ENCODE data around the gene TMPRSS13. TPM values are rescaled to one million over a fixed set of nuclear protein-coding genes. Genes with fewer than 3 reads are reported as not detected.
A peak's percentile ranks its signal among the peaks of the same experiment; 100 is the strongest.

The TMPRSS13 gene
- total and polyA plus RNA-seq, 2 experiments from 2014 or later, result not detected

DNA sequence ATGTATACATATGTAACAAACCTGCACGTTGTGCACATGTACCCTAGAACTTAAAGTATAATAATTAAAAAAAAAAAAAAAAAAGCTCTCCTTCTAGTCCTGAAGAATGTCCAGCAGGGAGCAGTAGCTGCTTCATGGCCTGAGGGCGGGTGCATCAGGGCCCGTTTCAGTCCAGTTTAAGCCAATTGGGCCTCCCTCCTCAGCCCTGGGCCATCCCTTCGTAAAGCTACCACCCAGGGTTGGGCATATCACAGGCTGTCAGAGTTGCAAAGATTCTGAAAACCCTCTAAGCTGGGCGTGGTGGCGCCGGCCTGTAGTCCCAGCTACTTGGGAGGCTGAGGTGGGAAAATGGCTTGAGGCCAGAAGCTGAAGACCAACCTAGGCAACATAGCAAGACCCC is 5.4 kb downstream of the TMPRSS13 start:
- 59 to 64% methylated on average over 6 to 7 of the region's 7 CpGs for WGBS, 2 experiments (ENCODE audit: low coverage in 1 of 2, low lambda C conversion rate in 2 of 2, missing lambda C conversion rate in 2 of 2)
- H2AFZ ChIP-seq, result no peak overlapping the region
- H3K4me2 ChIP-seq (ENCODE audit: unreplicated experiment), result no peak overlapping the region
- H3K9ac ChIP-seq, result no peak overlapping the region
- H3K36me3 ChIP-seq (ENCODE audit: low read depth), result no peaks in the 10 kb centered on the region
- peak; percentile 8 for DNase-seq
- H3K9me3 ChIP-seq (ENCODE audit: low read depth), result no peaks in the 10 kb centered on the region
- TF ChIP-seq EZH2 (IDR thresholded peaks at IDR 0.05; ENCODE audit: insufficient read depth, poor library complexity, severe bottlenecking) (no peak), EZH2phosphoT487 (IDR thresholded peaks at IDR 0.05; ENCODE audit: insufficient read depth, low read depth) (no peak)
- no peaks in the 10 kb centered on the region for H4K20me1 ChIP-seq (ENCODE audit: insufficient read depth)
- in situ Hi-C loops (cut with MboI), result no loop called here
- H3F3A ChIP-seq (ENCODE audit: insufficient read depth), result no peaks in the 10 kb centered on the region
- no peaks in the 10 kb centered on the region for H3K9me2 ChIP-seq (ENCODE audit: insufficient read depth)
- H3K27ac ChIP-seq, result no peak overlapping the region
- no peak overlapping the region for H3K4me3 ChIP-seq
- H3K27me3 ChIP-seq (replicated peaks; ENCODE audit: insufficient read depth), result peaks cover 7% of the 10 kb centered on the region; the same call in 1 of the 2 replicates
- no peaks in the 10 kb centered on the region for H3K79me2 ChIP-seq (ENCODE audit: insufficient read depth)
- no peaks in the 10 kb centered on the region for H3K4me1 ChIP-seq (ENCODE audit: insufficient read depth)

DNA sequence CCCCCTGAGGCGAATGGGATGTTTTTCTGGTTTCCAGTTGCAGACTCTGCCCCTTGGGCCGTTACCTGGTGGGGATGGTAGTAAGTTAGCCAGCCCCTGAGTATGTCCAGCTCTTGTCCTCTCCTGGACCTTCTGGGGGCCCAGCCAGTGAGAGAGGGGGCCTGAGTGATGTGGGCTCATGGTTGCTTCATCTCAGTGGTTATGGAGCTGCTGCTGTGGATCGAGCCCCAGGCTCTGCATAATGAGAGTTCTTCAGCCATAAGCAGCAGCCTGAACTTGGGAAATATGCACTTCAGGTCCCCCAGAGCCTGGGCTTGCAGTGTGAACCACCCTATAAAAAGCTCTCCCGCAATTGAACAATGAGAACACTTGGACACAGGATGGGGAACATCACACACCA is 5.9 kb downstream of the TMPRSS13 start:
- H3K9me3 ChIP-seq (ENCODE audit: low read depth), result no peaks in the 10 kb centered on the region
- 45 to 49% methylated on average over 4 of the region's 4 CpGs for WGBS, 2 experiments (ENCODE audit: low coverage in 1 of 2, low lambda C conversion rate in 2 of 2, missing lambda C conversion rate in 2 of 2)
- no peaks in the 10 kb centered on the region for H3K36me3 ChIP-seq (ENCODE audit: low read depth)
- H3K79me2 ChIP-seq (ENCODE audit: insufficient read depth), result no peaks in the 10 kb centered on the region
- no peak overlapping the region for H3K4me2 ChIP-seq (ENCODE audit: unreplicated experiment)
- no peak for TF ChIP-seq EZH2phosphoT487 (IDR thresholded peaks at IDR 0.05; ENCODE audit: insufficient read depth, low read depth)
- no peak for TF ChIP-seq EZH2 (IDR thresholded peaks at IDR 0.05; ENCODE audit: insufficient read depth, poor library complexity, severe bottlenecking)
- in situ Hi-C loops (cut with MboI), result no loop called here
- no peak overlapping the region for H3K9ac ChIP-seq
- no peak overlapping the region for H3K27ac ChIP-seq
- no peaks in the 10 kb centered on the region for H3K4me1 ChIP-seq (ENCODE audit: insufficient read depth)
- H3K9me2 ChIP-seq (ENCODE audit: insufficient read depth), result no peaks in the 10 kb centered on the region
- H4K20me1 ChIP-seq (ENCODE audit: insufficient read depth), result no peaks in the 10 kb centered on the region
- DNase-seq, result no peak
- H3K4me3 ChIP-seq, result no peak overlapping the region
- peaks cover 7% of the 10 kb centered on the region; the same call in 1 of the 2 replicates for H3K27me3 ChIP-seq (replicated peaks; ENCODE audit: insufficient read depth)
- H3F3A ChIP-seq (ENCODE audit: insufficient read depth), result no peaks in the 10 kb centered on the region
- no peak overlapping the region for H2AFZ ChIP-seq

DNA sequence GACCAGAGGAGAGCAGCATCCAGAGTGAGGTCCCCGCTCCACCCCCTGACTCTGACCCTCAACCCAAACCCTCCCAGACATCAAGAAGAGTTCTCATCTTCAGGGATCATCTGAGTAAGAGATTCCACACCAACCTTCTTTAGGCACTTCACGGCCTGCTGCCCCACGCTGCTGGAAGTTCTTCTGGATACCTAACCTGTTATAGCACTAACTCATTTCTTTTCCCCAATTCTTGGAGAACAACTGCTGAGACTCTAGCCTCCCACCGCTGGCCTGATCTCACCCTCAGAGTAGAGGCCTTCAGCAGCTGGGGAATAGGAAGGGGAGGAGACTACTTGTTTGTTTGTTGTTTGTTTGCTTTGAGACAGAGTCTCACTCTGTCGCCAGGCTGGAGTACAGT is 7.3 kb downstream of the TMPRSS13 start:
- no peaks in the 10 kb centered on the region for H3K9me2 ChIP-seq (ENCODE audit: insufficient read depth)
- in situ Hi-C loops (cut with MboI), result no loop called here
- H3K27me3 ChIP-seq (replicated peaks; ENCODE audit: insufficient read depth), result no peaks in the 10 kb centered on the region; the same call in 1 of the 2 replicates
- H3K4me2 ChIP-seq (ENCODE audit: unreplicated experiment), result no peak overlapping the region
- H3K36me3 ChIP-seq (ENCODE audit: low read depth), result no peaks in the 10 kb centered on the region
- H3K4me1 ChIP-seq (ENCODE audit: insufficient read depth), result no peaks in the 10 kb centered on the region
- H3K4me3 ChIP-seq, result no peak overlapping the region
- no peaks in the 10 kb centered on the region for H3K9me3 ChIP-seq (ENCODE audit: low read depth)
- H4K20me1 ChIP-seq (ENCODE audit: insufficient read depth), result no peaks in the 10 kb centered on the region
- WGBS, 2 experiments (ENCODE audit: low coverage in 1 of 2, low lambda C conversion rate in 2 of 2, missing lambda C conversion rate in 2 of 2), result 65 to 66% methylated on average over 5 of the region's 5 CpGs
- H3F3A ChIP-seq (ENCODE audit: insufficient read depth), result no peaks in the 10 kb centered on the region
- TF ChIP-seq EZH2 (IDR thresholded peaks at IDR 0.05; ENCODE audit: insufficient read depth, poor library complexity, severe bottlenecking) (no peak), EZH2phosphoT487 (IDR thresholded peaks at IDR 0.05; ENCODE audit: insufficient read depth, low read depth) (no peak)
- no peak overlapping the region for H3K27ac ChIP-seq
- no peak overlapping the region for H3K9ac ChIP-seq
- no peak for DNase-seq
- H2AFZ ChIP-seq, result no peak overlapping the region
- H3K79me2 ChIP-seq (ENCODE audit: insufficient read depth), result no peaks in the 10 kb centered on the region

DNA sequence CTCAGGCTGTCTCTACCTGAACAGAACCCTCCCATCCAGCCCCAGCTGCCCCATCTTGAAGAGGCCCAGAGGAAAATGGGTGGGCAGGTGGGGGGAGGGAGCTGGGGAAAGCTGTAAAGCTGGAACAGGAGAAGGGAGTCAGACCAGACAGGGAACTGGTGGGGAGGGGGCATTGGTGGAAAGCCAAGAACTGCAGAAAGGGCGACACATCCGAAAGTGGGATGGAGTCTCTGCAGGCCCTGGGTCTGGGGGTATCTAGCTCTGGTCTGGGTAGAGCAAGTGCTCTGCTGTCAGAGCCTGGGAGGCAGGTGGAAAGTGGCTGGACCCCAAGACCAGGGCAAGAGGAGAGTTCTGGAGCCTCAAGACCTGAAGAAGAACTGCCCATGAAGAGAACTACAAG is 7.7 kb downstream of the TMPRSS13 start:
- Histone ChIP-seq H3K9me3 (ENCODE audit: low read depth) (no peaks in the 10 kb centered on the region), H3K27me3 (replicated peaks; ENCODE audit: insufficient read depth) (no peaks in the 10 kb centered on the region; the same call in 1 of the 2 replicates), H3K9ac (no peak overlapping the region), H3K4me1 (ENCODE audit: insufficient read depth) (no peaks in the 10 kb centered on the region), H3K4me2 (ENCODE audit: unreplicated experiment) (no peak overlapping the region), H3K36me3 (ENCODE audit: low read depth) (no peaks in the 10 kb centered on the region), H3K27ac (no peak overlapping the region), H3K4me3 (no peak overlapping the region), H2AFZ (no peak overlapping the region), H3F3A (ENCODE audit: insufficient read depth) (no peaks in the 10 kb centered on the region), H3K9me2 (ENCODE audit: insufficient read depth) (no peaks in the 10 kb centered on the region), H4K20me1 (ENCODE audit: insufficient read depth) (no peaks in the 10 kb centered on the region), H3K79me2 (ENCODE audit: insufficient read depth) (no peaks in the 10 kb centered on the region)
- in situ Hi-C loops (cut with MboI), result no loop called here
- 63 to 66% methylated on average over 2 of the region's 2 CpGs for WGBS, 2 experiments (ENCODE audit: low coverage in 1 of 2, low lambda C conversion rate in 2 of 2, missing lambda C conversion rate in 2 of 2)
- no peak for DNase-seq
- TF ChIP-seq EZH2 (IDR thresholded peaks at IDR 0.05; ENCODE audit: insufficient read depth, poor library complexity, severe bottlenecking) (no peak), EZH2phosphoT487 (IDR thresholded peaks at IDR 0.05; ENCODE audit: insufficient read depth, low read depth) (no peak)

DNA sequence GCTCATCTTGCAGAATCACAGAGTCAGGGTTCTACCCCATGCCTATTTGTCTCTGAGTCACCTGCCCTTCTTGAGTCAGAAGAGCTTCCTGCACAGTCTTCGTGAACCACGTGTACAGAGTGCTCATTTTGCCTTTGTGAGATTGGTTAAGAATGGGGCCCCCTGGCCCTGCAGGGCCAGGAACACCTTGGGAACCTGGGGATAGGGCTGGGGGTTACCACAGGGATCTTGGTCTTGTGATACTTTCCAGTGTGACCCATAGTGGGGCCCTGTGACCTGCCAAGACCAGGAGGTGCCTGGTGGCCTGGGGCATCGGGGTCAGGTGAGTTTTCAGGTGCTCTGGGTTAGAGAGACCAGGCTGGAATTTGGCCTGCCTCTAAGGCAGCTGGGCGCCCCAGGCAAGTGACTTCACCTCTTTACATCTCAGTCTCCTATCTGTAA is 9.4 kb downstream of the TMPRSS13 start:
- H3K4me1 ChIP-seq (ENCODE audit: insufficient read depth), result no peaks in the 10 kb centered on the region
- H3K9me3 ChIP-seq (ENCODE audit: low read depth), result no peaks in the 10 kb centered on the region
- 72 to 80% methylated on average over 4 of the region's 4 CpGs for WGBS, 2 experiments (ENCODE audit: low coverage in 1 of 2, low lambda C conversion rate in 2 of 2, missing lambda C conversion rate in 2 of 2)
- H3F3A ChIP-seq (ENCODE audit: insufficient read depth), result no peaks in the 10 kb centered on the region
- H3K9me2 ChIP-seq (ENCODE audit: insufficient read depth), result no peaks in the 10 kb centered on the region
- no peak for DNase-seq
- H3K4me2 ChIP-seq (ENCODE audit: unreplicated experiment), result no peak overlapping the region
- no peaks in the 10 kb centered on the region for H3K79me2 ChIP-seq (ENCODE audit: insufficient read depth)
- no peak overlapping the region for H3K27ac ChIP-seq
- no peak overlapping the region for H3K9ac ChIP-seq
- H4K20me1 ChIP-seq (ENCODE audit: insufficient read depth), result no peaks in the 10 kb centered on the region
- H3K27me3 ChIP-seq (replicated peaks; ENCODE audit: insufficient read depth), result no peaks in the 10 kb centered on the region; the same call in 1 of the 2 replicates
- no peak overlapping the region for H2AFZ ChIP-seq
- H3K36me3 ChIP-seq (ENCODE audit: low read depth), result no peaks in the 10 kb centered on the region
- no peak overlapping the region for H3K4me3 ChIP-seq
- in situ Hi-C loops (cut with MboI), result no loop called here
- TF ChIP-seq EZH2 (IDR thresholded peaks at IDR 0.05; ENCODE audit: insufficient read depth, poor library complexity, severe bottlenecking) (no peak), EZH2phosphoT487 (IDR thresholded peaks at IDR 0.05; ENCODE audit: insufficient read depth, low read depth) (no peak)
